IPS DF 6.9 (cell line): ENCODE data around the gene CCDC27.

Source experiments
- DNase-seq: peaks from one replicate; pipeline ENCODE4 v3.0.0-alpha.2; 2013; ENCODE audit warnings: low read depth, low spot score
- H3K27ac ChIP-seq: one replicate; pipeline ENCODE4 v1.5.1; 2013; ENCODE audit warnings: low read length, control low read depth
- H3K27me3 ChIP-seq: 2 replicates; pipeline ENCODE4 v1.6.1; 2013; ENCODE audit warnings: mild to moderate bottlenecking, low read length; ENCODE audit not compliant: control insufficient read depth, insufficient read depth
- H3K36me3 ChIP-seq: 2 replicates; pipeline ENCODE4 v1.6.1; 2013; ENCODE audit warnings: low read length; ENCODE audit not compliant: control insufficient read depth, insufficient read depth
- H3K4me1 ChIP-seq: 2 replicates; pipeline ENCODE4 v1.6.1; 2013; ENCODE audit warnings: low read length; ENCODE audit not compliant: control insufficient read depth, insufficient read depth
- H3K4me3 ChIP-seq: 2 replicates; pipeline ENCODE4 v1.5.1; 2013; ENCODE audit warnings: mild to moderate bottlenecking, low read length
- H3K9me3 ChIP-seq: 2 replicates; pipeline ENCODE4 v1.6.1; 2013; ENCODE audit warnings: low read length, inconsistent platforms; ENCODE audit not compliant: control insufficient read depth, insufficient read depth
- WGBS: extraction: QIAGEN DNeasy Blood & Tissue Kit; methylation state at CpG from one replicate; pipeline ENCODE4 v1.1.7; 2013; ENCODE audit warnings: mixed read lengths, missing lambda C conversion rate; ENCODE audit not compliant: insufficient read length, insufficient coverage; 5-methylcytosine and 5-hydroxymethylcytosine counted together

CCDC27 gene

GRCh38 chr1:3816331-3817137, 64.3 kb downstream of the CCDC27 start:
- H3K9me3 ChIP-seq: no peaks in the 10 kb centered on the region
- H3K27ac ChIP-seq: no peak overlapping the region
- H3K4me1 ChIP-seq: no peaks in the 10 kb centered on the region
- no peaks in the 10 kb centered on the region for H3K27me3 ChIP-seq
- H3K36me3 ChIP-seq: peaks cover 5% of the 10 kb centered on the region
- no peak for DNase-seq
- H3K4me3 ChIP-seq: no peak overlapping the region
- no CpG with 5 or more reads among the region's 38 CpGs for WGBS

- no peak for DNase-seq
- Histone ChIP-seq H3K36me3 (peaks cover 5% of the 10 kb centered on the region), H3K27me3 (no peaks in the 10 kb centered on the region), H3K4me3 (no peak overlapping the region), H3K27ac (no peak overlapping the region), H3K4me1 (no peaks in the 10 kb centered on the region), H3K9me3 (no peaks in the 10 kb centered on the region)
- WGBS: no CpG with 5 or more reads among the region's 17 CpGs
Measured at GRCh38 chr1:3817138-3817740, 65.0 kb downstream of the CCDC27 start.

- H3K4me3 ChIP-seq: no peak overlapping the region
- no CpG with 5 or more reads among the region's 28 CpGs for WGBS
- no peaks in the 10 kb centered on the region for H3K9me3 ChIP-seq
- no peaks in the 10 kb centered on the region for H3K4me1 ChIP-seq
- no peak for DNase-seq
- peaks cover 5% of the 10 kb centered on the region for H3K36me3 ChIP-seq
- H3K27ac ChIP-seq: no peak overlapping the region
- no peaks in the 10 kb centered on the region for H3K27me3 ChIP-seq
Measured at GRCh38 chr1:3817821-3818597, 65.8 kb downstream of the CCDC27 start.

GRCh38 chr1:3819771-3820200, 67.5 kb downstream of the CCDC27 start:
- no peak for DNase-seq
- H3K36me3 ChIP-seq: peaks cover 4% of the 10 kb centered on the region
- WGBS: no CpG with 5 or more reads among the region's 10 CpGs

DNA sequence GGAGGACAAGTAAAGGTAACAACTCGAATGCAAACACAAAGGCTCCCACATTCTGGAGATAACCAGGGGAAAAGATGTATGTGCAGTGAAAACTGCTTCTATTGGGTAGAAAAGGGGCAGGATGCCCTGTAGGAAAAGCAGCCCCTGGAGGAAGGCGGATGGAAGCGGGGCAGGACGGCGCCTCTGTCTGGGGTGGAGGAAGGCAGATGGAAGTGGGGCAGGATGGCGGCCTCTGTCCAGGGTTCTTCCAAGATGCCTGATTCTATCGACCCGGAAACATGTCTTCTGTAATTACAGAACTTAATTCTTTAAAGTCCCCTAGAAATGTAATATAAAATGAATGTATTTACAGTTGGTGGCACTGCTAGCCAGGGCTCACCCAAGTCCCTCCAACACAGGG, 68.1 kb downstream of the CCDC27 start:
- DNase-seq: no peak
- Histone ChIP-seq H3K4me1 (no peaks in the 10 kb centered on the region), H3K27me3 (no peaks in the 10 kb centered on the region), H3K9me3 (no peaks in the 10 kb centered on the region), H3K27ac (no peak overlapping the region), H3K36me3 (peaks cover 3% of the 10 kb centered on the region; the same call in 1 of the 2 replicates), H3K4me3 (no peak overlapping the region)
- WGBS: no CpG with 5 or more reads among the region's 8 CpGs

More at GRCh38 chr1:3819771-3820200, 67.5 kb downstream of the CCDC27 start:
- Histone ChIP-seq H3K27me3 (no peaks in the 10 kb centered on the region), H3K27ac (no peak overlapping the region), H3K4me3 (no peak overlapping the region), H3K4me1 (no peaks in the 10 kb centered on the region), H3K9me3 (no peaks in the 10 kb centered on the region)

GRCh38 chr1:3821004-3821403, 68.8 kb downstream of the CCDC27 start:
- H3K27me3 ChIP-seq: no peaks in the 10 kb centered on the region
- no peaks in the 10 kb centered on the region for H3K9me3 ChIP-seq
- H3K4me3 ChIP-seq: no peak overlapping the region
- H3K36me3 ChIP-seq: peaks cover 10% of the 10 kb centered on the region; the same call in 1 of the 2 replicates
- H3K27ac ChIP-seq: no peak overlapping the region
- no CpG with 5 or more reads among the region's 6 CpGs for WGBS
- H3K4me1 ChIP-seq: no peaks in the 10 kb centered on the region
- DNase-seq: no peak
